Measurements from ENCODE around the gene RHOD. TPM values are rescaled to one million over a fixed set of nuclear protein-coding genes. Genes with fewer than 3 reads are reported as not detected.

Gene RHOD
- total RNA-seq, 1 donor from 2014 or later, result 21.2 TPM

DNA sequence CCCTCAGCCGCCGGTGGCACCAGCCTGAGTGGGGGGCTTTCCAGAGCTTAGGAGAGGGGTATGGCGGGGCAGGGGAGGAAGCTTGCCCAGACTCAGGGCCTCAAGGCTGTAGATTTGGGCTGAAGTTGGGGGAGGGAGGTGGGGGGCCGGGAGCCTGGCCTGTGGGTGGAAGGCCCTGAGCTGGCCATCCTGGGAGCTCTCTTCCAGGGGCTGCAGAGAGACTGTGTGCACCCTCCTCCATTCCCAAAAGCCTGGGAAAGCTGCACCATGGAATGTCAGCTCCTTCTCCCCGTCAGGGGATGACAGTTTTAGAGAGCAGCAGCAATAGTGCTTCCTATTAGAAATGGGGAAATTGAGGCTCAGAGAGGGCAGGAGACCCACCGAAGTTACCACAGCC lies 32.7 kb upstream of the RHOD start:
- TF ChIP-seq, protein P1, sequence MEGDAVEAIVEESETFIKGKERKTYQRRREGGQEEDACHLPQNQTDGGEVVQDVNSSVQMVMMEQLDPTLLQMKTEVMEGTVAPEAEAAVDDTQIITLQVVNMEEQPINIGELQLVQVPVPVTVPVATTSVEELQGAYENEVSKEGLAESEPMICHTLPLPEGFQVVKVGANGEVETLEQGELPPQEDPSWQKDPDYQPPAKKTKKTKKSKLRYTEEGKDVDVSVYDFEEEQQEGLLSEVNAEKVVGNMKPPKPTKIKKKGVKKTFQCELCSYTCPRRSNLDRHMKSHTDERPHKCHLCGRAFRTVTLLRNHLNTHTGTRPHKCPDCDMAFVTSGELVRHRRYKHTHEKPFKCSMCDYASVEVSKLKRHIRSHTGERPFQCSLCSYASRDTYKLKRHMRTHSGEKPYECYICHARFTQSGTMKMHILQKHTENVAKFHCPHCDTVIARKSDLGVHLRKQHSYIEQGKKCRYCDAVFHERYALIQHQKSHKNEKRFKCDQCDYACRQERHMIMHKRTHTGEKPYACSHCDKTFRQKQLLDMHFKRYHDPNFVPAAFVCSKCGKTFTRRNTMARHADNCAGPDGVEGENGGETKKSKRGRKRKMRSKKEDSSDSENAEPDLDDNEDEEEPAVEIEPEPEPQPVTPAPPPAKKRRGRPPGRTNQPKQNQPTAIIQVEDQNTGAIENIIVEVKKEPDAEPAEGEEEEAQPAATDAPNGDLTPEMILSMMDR (conservative IDR thresholded peaks at IDR 0.05), result no peak
- Mint-ChIP-seq H3K4me3 (peak overlapping the region; percentile 89), H3K27ac (no peak overlapping the region), H3K36me3 (no peaks in the 10 kb centered on the region), H3K27me3 (peaks cover 62% of the 10 kb centered on the region), H3K4me1 (ENCODE audit: unreplicated experiment) (peaks cover 4% of the 10 kb centered on the region), H3K9me3 (no peaks in the 10 kb centered on the region)
- DNase-seq (ENCODE audit: extremely low spot score, unreplicated experiment), result no peak

GRCh38 chr11:67024410-67024809 lies 32.2 kb upstream of the RHOD start:
- H3K4me3 Mint-ChIP-seq, result no peak overlapping the region
- peaks cover 4% of the 10 kb centered on the region for H3K4me1 Mint-ChIP-seq (ENCODE audit: unreplicated experiment)
- peaks cover 62% of the 10 kb centered on the region for H3K27me3 Mint-ChIP-seq

GRCh38 chr11:67024966-67025365 lies 31.7 kb upstream of the RHOD start:
- peaks cover 4% of the 10 kb centered on the region for H3K4me1 Mint-ChIP-seq (ENCODE audit: unreplicated experiment)
- DNase-seq (ENCODE audit: extremely low spot score, unreplicated experiment), result no peak
- H3K9me3 Mint-ChIP-seq, result no peaks in the 10 kb centered on the region
- H3K27ac Mint-ChIP-seq, result no peak overlapping the region
- H3K27me3 Mint-ChIP-seq, result peaks cover 60% of the 10 kb centered on the region
- no peak overlapping the region for H3K4me3 Mint-ChIP-seq
- TF ChIP-seq, protein P1 (conservative IDR thresholded peaks at IDR 0.05), result no peak
- H3K36me3 Mint-ChIP-seq, result no peaks in the 10 kb centered on the region

More at GRCh38 chr11:67024410-67024809, 32.2 kb upstream of the RHOD start:
- Mint-ChIP-seq H3K36me3 (no peaks in the 10 kb centered on the region), H3K27ac (no peak overlapping the region), H3K9me3 (no peaks in the 10 kb centered on the region)
- TF ChIP-seq, protein P1 (conservative IDR thresholded peaks at IDR 0.05), result no peak
- DNase-seq (ENCODE audit: extremely low spot score, unreplicated experiment), result no peak

- peaks cover 4% of the 10 kb centered on the region for H3K4me1 Mint-ChIP-seq (ENCODE audit: unreplicated experiment)
- DNase-seq (ENCODE audit: extremely low spot score, unreplicated experiment), result no peak
- no peaks in the 10 kb centered on the region for H3K9me3 Mint-ChIP-seq
- H3K27me3 Mint-ChIP-seq, result peaks cover 54% of the 10 kb centered on the region
- H3K36me3 Mint-ChIP-seq, result no peaks in the 10 kb centered on the region
- H3K27ac Mint-ChIP-seq, result no peak overlapping the region
- no peak overlapping the region for H3K4me3 Mint-ChIP-seq
- TF ChIP-seq, protein P1 (conservative IDR thresholded peaks at IDR 0.05), result no peak
Observed at GRCh38 chr11:67025750-67026149, 30.9 kb upstream of the RHOD start.

GRCh38 chr11:67026941-67027340 lies 29.7 kb upstream of the RHOD start:
- peaks cover 46% of the 10 kb centered on the region for H3K27me3 Mint-ChIP-seq
- TF ChIP-seq, protein P1 (conservative IDR thresholded peaks at IDR 0.05), result no peak
- no peak overlapping the region for H3K27ac Mint-ChIP-seq
- peaks cover 8% of the 10 kb centered on the region for H3K4me1 Mint-ChIP-seq (ENCODE audit: unreplicated experiment)
- DNase-seq (ENCODE audit: extremely low spot score, unreplicated experiment), result no peak
- no peaks in the 10 kb centered on the region for H3K36me3 Mint-ChIP-seq
- H3K9me3 Mint-ChIP-seq, result no peaks in the 10 kb centered on the region
- no peak overlapping the region for H3K4me3 Mint-ChIP-seq

GRCh38 chr11:67027483-67027930 lies 29.1 kb upstream of the RHOD start:
- no peaks in the 10 kb centered on the region for H3K9me3 Mint-ChIP-seq
- H3K27ac Mint-ChIP-seq, result no peak overlapping the region
- no peaks in the 10 kb centered on the region for H3K36me3 Mint-ChIP-seq
- H3K4me3 Mint-ChIP-seq, result no peak overlapping the region
- H3K27me3 Mint-ChIP-seq, result peaks cover 42% of the 10 kb centered on the region
- TF ChIP-seq, protein P1 (conservative IDR thresholded peaks at IDR 0.05), result no peak
- no peak for DNase-seq (ENCODE audit: extremely low spot score, unreplicated experiment)
- H3K4me1 Mint-ChIP-seq (ENCODE audit: unreplicated experiment), result peaks cover 6% of the 10 kb centered on the region
